ENCODE results near the gene MEGF6. TPM values are rescaled to one million over a fixed set of nuclear protein-coding genes. Genes with fewer than 3 reads are reported as not detected.
A peak's percentile ranks its signal among the peaks of the same experiment; 100 is the strongest.

MEGF6 gene
- total and polyA plus RNA-seq, 9 of the 15 experiments (the other 6 are each of a cell fraction or from before 2014, with no cell fraction given), result 0.03 to 1.7 (median 0.24) TPM; not detected in 3

DNA sequence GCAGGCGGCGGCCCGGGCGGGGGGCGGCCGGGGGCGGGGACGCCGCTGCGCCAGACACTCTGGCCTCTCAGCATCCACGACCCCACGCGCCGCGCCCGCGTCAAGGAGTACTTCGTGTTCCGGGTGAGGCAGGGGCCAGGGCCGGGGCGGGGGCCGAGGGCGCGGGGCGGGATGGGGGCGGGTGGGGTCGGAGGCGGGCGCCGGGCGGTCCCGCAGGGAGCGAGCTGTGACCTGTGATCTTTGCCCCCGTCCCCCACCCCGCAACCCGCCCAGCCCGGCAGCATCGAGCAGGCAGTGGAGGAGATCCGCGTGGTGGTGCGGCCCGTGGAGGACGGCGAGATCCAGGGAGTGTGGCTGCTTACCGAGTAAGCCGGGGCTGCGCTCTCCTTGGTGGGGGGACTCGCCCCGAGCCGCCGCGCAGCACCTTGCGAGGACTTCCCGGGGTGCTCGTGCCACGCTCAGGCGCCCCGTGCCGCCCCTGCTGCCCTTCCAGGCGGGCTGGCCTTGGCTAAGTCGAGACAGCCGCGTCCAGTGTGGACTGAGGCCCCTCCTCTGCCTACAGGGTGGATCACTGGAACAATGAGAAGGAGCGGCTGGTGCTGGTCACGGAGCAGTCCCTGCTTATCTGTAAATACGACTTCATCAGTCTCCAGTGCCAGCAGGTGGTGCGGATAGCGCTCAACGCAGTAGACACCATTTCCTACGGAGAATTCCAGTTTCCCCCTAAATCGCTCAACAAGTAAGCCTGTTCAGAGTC, 14.0 kb upstream of the MEGF6 start (continued):
- TF ChIP-seq, protein P1, sequence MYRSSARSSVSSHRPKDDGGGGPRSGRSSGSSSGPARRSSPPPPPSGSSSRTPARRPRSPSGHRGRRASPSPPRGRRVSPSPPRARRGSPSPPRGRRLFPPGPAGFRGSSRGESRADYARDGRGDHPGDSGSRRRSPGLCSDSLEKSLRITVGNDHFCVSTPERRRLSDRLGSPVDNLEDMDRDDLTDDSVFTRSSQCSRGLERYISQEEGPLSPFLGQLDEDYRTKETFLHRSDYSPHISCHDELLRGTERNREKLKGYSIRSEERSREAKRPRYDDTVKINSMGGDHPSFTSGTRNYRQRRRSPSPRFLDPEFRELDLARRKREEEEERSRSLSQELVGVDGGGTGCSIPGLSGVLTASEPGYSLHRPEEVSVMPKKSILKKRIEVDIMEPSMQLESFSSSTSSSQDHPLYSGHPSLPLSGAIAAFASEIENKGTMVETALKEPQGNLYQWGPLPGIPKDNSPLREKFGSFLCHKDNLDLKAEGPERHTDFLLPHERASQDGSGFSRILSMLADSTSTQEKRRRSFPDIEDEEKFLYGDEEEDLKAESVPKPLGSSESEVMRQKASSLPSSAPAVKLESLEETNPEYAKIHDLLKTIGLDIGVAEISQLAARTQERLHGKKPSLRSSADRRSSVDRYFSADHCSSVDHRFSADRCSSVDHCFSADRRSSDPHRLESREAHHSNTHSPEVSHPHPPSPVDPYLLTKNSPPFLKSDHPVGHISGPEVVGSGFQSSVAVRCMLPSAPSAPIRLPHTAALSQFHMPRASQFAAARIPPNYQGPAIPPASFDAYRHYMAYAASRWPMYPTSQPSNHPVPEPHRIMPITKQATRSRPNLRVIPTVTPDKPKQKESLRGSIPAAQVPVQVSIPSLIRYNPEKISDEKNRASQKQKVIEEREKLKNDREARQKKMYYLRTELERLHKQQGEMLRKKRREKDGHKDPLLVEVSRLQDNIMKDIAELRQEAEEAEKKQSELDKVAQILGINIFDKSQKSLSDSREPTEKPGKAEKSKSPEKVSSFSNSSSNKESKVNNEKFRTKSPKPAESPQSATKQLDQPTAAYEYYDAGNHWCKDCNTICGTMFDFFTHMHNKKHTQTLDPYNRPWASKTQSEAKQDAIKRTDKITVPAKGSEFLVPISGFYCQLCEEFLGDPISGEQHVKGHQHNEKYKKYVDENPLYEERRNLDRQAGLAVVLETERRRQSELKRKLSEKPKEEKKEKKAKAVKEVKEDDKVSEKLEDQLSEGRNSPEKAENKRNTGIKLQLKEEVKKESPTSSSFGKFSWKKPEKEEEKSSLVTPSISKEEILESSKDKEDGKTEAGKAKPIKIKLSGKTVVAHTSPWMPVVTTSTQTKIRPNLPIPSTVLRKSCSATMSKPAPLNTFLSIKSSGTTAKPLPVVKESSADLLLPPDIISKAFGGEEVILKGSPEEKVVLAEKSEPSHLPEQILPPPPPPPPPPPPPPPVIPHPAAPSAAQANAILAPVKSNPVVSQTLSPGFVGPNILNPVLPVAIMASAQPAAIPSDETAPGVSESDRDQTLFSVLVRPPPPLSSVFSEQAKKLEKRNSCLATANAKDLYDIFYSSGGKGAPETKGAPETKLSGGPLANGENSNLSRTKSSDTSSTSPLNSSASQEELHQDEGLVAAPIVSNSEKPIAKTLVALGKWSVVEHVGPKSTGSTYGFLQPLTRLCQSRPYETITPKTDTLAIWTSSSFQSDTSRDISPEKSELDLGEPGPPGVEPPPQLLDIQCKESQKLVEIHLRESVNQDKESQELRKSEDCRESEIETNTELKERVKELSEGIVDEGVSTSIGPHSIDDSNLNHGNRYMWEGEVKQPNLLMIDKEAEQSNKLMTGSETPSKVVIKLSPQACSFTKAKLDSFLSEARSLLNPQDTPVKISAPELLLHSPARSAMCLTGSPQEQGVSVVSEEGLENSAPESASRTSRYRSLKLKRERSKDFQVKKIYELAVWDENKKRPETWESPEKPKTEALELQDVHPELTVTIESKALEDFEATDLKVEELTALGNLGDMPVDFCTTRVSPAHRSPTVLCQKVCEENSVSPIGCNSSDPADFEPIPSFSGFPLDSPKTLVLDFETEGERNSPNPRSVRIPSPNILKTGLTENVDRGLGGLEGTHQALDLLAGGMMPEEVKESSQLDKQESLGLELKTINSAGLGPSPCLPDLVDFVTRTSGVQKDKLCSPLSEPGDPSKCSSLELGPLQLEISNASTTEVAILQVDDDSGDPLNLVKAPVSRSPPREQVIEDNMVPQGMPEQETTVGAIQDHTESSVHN (IDR thresholded peaks at IDR 0.05; ENCODE audit: borderline replicate concordance in 1 of 2, low read depth in 1 of 2), result no peak
- TF ChIP-seq ZFX (CRISPR knock-in tag; IDR thresholded peaks at IDR 0.05), result peak; percentile 28
- no peak for TF ChIP-seq RBM39 (optimal IDR thresholded peaks at IDR 0.05; ENCODE audit: low read depth, low read length)
- TF ChIP-seq, protein P2, sequence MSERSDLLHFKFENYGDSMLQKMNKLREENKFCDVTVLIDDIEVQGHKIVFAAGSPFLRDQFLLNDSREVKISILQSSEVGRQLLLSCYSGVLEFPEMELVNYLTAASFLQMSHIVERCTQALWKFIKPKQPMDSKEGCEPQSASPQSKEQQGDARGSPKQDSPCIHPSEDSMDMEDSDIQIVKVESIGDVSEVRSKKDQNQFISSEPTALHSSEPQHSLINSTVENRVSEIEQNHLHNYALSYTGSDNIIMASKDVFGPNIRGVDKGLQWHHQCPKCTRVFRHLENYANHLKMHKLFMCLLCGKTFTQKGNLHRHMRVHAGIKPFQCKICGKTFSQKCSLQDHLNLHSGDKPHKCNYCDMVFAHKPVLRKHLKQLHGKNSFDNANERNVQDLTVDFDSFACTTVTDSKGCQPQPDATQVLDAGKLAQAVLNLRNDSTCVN (CRISPR knock-in tag; IDR thresholded peaks at IDR 0.05), result no peak
- peak; percentile 74 for TF ChIP-seq GATA2 (CRISPR knock-in tag; IDR thresholded peaks at IDR 0.05)
- TF ChIP-seq PRPF4 (IDR thresholded peaks at IDR 0.05; ENCODE audit: insufficient read depth, low read depth, low read length, poor library complexity, severe bottlenecking), result no peak
- TF ChIP-seq, protein P3, sequence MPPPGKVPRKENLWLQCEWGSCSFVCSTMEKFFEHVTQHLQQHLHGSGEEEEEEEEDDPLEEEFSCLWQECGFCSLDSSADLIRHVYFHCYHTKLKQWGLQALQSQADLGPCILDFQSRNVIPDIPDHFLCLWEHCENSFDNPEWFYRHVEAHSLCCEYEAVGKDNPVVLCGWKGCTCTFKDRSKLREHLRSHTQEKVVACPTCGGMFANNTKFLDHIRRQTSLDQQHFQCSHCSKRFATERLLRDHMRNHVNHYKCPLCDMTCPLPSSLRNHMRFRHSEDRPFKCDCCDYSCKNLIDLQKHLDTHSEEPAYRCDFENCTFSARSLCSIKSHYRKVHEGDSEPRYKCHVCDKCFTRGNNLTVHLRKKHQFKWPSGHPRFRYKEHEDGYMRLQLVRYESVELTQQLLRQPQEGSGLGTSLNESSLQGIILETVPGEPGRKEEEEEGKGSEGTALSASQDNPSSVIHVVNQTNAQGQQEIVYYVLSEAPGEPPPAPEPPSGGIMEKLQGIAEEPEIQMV (tag; conservative IDR thresholded peaks at IDR 0.05; ENCODE audit: low read depth), result no peak
- TF ChIP-seq, protein P4, sequence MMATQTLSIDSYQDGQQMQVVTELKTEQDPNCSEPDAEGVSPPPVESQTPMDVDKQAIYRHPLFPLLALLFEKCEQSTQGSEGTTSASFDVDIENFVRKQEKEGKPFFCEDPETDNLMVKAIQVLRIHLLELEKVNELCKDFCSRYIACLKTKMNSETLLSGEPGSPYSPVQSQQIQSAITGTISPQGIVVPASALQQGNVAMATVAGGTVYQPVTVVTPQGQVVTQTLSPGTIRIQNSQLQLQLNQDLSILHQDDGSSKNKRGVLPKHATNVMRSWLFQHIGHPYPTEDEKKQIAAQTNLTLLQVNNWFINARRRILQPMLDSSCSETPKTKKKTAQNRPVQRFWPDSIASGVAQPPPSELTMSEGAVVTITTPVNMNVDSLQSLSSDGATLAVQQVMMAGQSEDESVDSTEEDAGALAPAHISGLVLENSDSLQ (IDR thresholded peaks at IDR 0.05), result no peak
- TF ChIP-seq CBFB (CRISPR knock-in tag; IDR thresholded peaks at IDR 0.05), result no peak
- TF ChIP-seq, protein P5, sequence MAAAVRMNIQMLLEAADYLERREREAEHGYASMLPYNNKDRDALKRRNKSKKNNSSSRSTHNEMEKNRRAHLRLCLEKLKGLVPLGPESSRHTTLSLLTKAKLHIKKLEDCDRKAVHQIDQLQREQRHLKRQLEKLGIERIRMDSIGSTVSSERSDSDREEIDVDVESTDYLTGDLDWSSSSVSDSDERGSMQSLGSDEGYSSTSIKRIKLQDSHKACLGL (CRISPR knock-in tag; IDR thresholded peaks at IDR 0.05; ENCODE audit: borderline replicate concordance, poor library complexity, severe bottlenecking), result no peak
- TF ChIP-seq TAF1 (IDR thresholded peaks at IDR 0.05; ENCODE audit: control insufficient read depth, extremely low read depth, insufficient read depth, low read length, severe bottlenecking), result peak; percentile 25
- no peak for TF ChIP-seq C11orf30 (IDR thresholded peaks at IDR 0.05; ENCODE audit: low read depth)
- peak; percentile 90 for TF ChIP-seq TCF3 (CRISPR knock-in tag; IDR thresholded peaks at IDR 0.05)

All from K562 (cell line).